ENCODE results near the gene GRAMD1B. TPM values are rescaled to one million over a fixed set of nuclear protein-coding genes. Genes with fewer than 3 reads are reported as not detected.

Gene GRAMD1B
- total RNA-seq, 2 donors from 2014 or later, result 28.8 to 39.6 TPM

DNA sequence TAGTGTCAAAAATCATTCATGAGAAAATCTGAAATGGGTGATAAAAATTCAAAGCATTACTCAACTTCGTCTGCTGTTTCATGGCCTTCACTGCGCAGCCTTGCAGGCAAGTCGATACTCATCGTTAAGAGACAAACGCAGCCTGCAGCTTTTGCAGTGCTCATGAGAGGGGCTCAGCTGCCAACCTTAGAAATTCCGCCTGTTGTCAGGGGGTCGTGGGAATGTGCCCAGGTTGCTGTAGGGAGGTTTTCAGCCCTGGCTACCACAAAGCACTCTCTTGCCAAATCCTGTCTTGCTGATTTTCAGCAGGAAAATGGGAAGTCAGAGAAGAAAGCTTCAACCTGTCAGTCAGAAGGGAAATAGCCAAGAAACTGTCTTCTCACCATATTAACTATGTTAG is 25.4 kb upstream of the GRAMD1B start:
- TF ChIP-seq, protein P1, sequence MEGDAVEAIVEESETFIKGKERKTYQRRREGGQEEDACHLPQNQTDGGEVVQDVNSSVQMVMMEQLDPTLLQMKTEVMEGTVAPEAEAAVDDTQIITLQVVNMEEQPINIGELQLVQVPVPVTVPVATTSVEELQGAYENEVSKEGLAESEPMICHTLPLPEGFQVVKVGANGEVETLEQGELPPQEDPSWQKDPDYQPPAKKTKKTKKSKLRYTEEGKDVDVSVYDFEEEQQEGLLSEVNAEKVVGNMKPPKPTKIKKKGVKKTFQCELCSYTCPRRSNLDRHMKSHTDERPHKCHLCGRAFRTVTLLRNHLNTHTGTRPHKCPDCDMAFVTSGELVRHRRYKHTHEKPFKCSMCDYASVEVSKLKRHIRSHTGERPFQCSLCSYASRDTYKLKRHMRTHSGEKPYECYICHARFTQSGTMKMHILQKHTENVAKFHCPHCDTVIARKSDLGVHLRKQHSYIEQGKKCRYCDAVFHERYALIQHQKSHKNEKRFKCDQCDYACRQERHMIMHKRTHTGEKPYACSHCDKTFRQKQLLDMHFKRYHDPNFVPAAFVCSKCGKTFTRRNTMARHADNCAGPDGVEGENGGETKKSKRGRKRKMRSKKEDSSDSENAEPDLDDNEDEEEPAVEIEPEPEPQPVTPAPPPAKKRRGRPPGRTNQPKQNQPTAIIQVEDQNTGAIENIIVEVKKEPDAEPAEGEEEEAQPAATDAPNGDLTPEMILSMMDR (conservative IDR thresholded peaks at IDR 0.05), result no peak
- H3K36me3 ChIP-seq (ENCODE audit: control insufficient read depth, insufficient read depth, low read length), result no peaks in the 10 kb centered on the region
- H3K4me3 ChIP-seq (ENCODE audit: low read length), result no peak overlapping the region
- H3K9ac ChIP-seq (ENCODE audit: extremely low read depth, low read length, poor library complexity, severe bottlenecking), result no peak overlapping the region
- Mint-ChIP-seq H3K27ac (no peak overlapping the region), H3K27me3 (ENCODE audit: insufficient read depth) (peaks cover 65% of the 10 kb centered on the region), H3K9me3 (no peaks in the 10 kb centered on the region), H3K4me1 (peaks cover 42% of the 10 kb centered on the region), H3K36me3 (ENCODE audit: low read depth) (no peaks in the 10 kb centered on the region), H3K4me3 (no peak overlapping the region)
- WGBS, 2 experiments (ENCODE audit: insufficient coverage in 1 of 2, insufficient read length in 1 of 2), result 73 to 77% methylated on average over 7 of the region's 7 CpGs
- no peaks in the 10 kb centered on the region for H3K27me3 ChIP-seq (ENCODE audit: control insufficient read depth, insufficient read depth, low read length, poor library complexity, severe bottlenecking)
- H3K27ac ChIP-seq (ENCODE audit: low read depth, low read length), result peak overlapping the region; percentile 39
- no peak for DNase-seq
- peaks cover 28% of the 10 kb centered on the region for H3K4me1 ChIP-seq (ENCODE audit: control insufficient read depth, insufficient read depth, low read length)
- H3K9me3 ChIP-seq (ENCODE audit: control insufficient read depth, low read length), result no peaks in the 10 kb centered on the region

DNA sequence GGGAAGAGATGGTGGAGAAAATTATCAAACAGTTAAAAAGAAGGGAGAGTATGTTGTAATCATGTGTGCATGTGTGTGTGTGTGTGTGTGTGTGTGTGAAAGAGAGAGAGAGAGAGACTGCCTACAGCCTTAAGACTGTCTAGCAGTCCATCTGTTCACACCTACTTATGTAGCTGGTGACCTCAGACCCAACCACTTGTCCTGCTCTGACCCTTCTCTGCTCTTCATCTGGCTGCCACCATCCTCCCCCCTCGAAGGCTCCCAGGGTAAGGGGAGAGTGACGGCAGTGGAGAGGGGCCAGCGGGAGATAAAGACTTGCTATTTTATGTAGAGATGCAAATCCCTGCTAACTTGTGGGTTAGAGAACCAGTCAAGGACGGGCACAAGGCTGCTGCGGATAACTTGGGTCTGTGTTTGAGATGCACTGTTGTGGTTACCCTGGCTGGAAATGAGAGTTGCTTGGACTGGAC is 24.9 kb upstream of the GRAMD1B start:
- TF ChIP-seq, protein P1 (conservative IDR thresholded peaks at IDR 0.05), result no peak
- Mint-ChIP-seq H3K4me1 (peaks cover 46% of the 10 kb centered on the region), H3K4me3 (no peak overlapping the region), H3K36me3 (ENCODE audit: low read depth) (no peaks in the 10 kb centered on the region), H3K9me3 (no peaks in the 10 kb centered on the region), H3K27ac (no peak overlapping the region), H3K27me3 (ENCODE audit: insufficient read depth) (peaks cover 64% of the 10 kb centered on the region)
- Histone ChIP-seq H3K4me1 (ENCODE audit: control insufficient read depth, insufficient read depth, low read length) (peaks cover 32% of the 10 kb centered on the region), H3K9ac (ENCODE audit: extremely low read depth, low read length, poor library complexity, severe bottlenecking) (no peak overlapping the region), H3K4me3 (ENCODE audit: low read length) (peak overlapping the region; percentile 52), H3K36me3 (ENCODE audit: control insufficient read depth, insufficient read depth, low read length) (no peaks in the 10 kb centered on the region), H3K27me3 (ENCODE audit: control insufficient read depth, insufficient read depth, low read length, poor library complexity, severe bottlenecking) (no peaks in the 10 kb centered on the region), H3K9me3 (ENCODE audit: control insufficient read depth, low read length) (no peaks in the 10 kb centered on the region), H3K27ac (ENCODE audit: low read depth, low read length) (peak overlapping the region; percentile 39)
- WGBS, 2 experiments (ENCODE audit: insufficient coverage in 1 of 2, insufficient read length in 1 of 2), result 17 to 19% methylated on average over 2 to 5 of the region's 5 CpGs
- peak; percentile 87 for DNase-seq

- H3K27ac ChIP-seq (ENCODE audit: low read depth, low read length), result no peak overlapping the region
- peaks cover 32% of the 10 kb centered on the region for H3K4me1 ChIP-seq (ENCODE audit: control insufficient read depth, insufficient read depth, low read length)
- 72 to 80% methylated on average over 2 to 4 of the region's 4 CpGs for WGBS, 2 experiments (ENCODE audit: insufficient coverage in 1 of 2, insufficient read length in 1 of 2)
- H3K36me3 ChIP-seq (ENCODE audit: control insufficient read depth, insufficient read depth, low read length), result no peaks in the 10 kb centered on the region
- H3K9me3 ChIP-seq (ENCODE audit: control insufficient read depth, low read length), result no peaks in the 10 kb centered on the region
- DNase-seq, result no peak
- H3K9ac ChIP-seq (ENCODE audit: extremely low read depth, low read length, poor library complexity, severe bottlenecking), result no peak overlapping the region
- Mint-ChIP-seq H3K27ac (no peak overlapping the region), H3K9me3 (no peaks in the 10 kb centered on the region), H3K36me3 (ENCODE audit: low read depth) (no peaks in the 10 kb centered on the region), H3K4me1 (peaks cover 51% of the 10 kb centered on the region), H3K4me3 (no peak overlapping the region), H3K27me3 (ENCODE audit: insufficient read depth) (peaks cover 64% of the 10 kb centered on the region)
- H3K27me3 ChIP-seq (ENCODE audit: control insufficient read depth, insufficient read depth, low read length, poor library complexity, severe bottlenecking), result no peaks in the 10 kb centered on the region
- H3K4me3 ChIP-seq (ENCODE audit: low read length), result peak overlapping the region; percentile 51
- TF ChIP-seq, protein P1 (conservative IDR thresholded peaks at IDR 0.05), result no peak
Observed at GRCh38 chr11:123406441-123407129, 23.5 kb upstream of the GRAMD1B start.
